ENCODE measurements around the gene TENM4. TPM values are rescaled to one million over a fixed set of nuclear protein-coding genes. Genes with fewer than 3 reads are reported as not detected.

TENM4 gene
- total RNA-seq, 4 donors from 2014 or later: 31.4 to 44.5 (median 38.0) TPM

DNA sequence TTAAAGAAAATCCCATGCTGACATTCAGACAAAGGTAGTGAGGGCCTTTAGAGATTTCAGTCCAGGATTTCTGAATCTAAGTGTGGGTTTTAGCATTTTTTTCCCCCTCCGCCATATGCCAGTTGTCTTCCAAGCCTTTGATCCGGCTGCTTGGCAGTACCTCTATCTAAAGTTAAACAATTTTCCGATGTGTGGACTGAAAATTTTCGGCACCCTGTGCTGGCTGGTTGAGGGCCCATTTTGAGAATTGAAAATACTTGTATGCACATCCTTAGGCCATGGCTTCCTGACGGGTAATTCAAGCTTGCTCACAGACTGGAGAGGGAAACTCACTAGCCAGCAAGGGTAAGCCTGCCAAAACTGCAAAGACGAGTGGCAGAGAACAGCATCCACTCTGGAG lies 734.3 kb downstream of the TENM4 start:
- no peak for DNase-seq (ENCODE audit: low spot score in 2 of 2)
- WGBS: 91% methylated on average over 6 of the region's 6 CpGs
- H3K4me1 ChIP-seq: no peaks in the 10 kb centered on the region
- no peaks in the 10 kb centered on the region for H3K36me3 ChIP-seq
- H3K9me3 ChIP-seq: no peaks in the 10 kb centered on the region
- H3K4me3 ChIP-seq: no peak overlapping the region
- H3K27ac ChIP-seq: no peak overlapping the region
- no peak for TF ChIP-seq POLR2A (IDR thresholded peaks at IDR 0.05)
- TF ChIP-seq, protein P1, sequence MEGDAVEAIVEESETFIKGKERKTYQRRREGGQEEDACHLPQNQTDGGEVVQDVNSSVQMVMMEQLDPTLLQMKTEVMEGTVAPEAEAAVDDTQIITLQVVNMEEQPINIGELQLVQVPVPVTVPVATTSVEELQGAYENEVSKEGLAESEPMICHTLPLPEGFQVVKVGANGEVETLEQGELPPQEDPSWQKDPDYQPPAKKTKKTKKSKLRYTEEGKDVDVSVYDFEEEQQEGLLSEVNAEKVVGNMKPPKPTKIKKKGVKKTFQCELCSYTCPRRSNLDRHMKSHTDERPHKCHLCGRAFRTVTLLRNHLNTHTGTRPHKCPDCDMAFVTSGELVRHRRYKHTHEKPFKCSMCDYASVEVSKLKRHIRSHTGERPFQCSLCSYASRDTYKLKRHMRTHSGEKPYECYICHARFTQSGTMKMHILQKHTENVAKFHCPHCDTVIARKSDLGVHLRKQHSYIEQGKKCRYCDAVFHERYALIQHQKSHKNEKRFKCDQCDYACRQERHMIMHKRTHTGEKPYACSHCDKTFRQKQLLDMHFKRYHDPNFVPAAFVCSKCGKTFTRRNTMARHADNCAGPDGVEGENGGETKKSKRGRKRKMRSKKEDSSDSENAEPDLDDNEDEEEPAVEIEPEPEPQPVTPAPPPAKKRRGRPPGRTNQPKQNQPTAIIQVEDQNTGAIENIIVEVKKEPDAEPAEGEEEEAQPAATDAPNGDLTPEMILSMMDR (IDR thresholded peaks at IDR 0.05): no peak
- no peaks in the 10 kb centered on the region for H3K27me3 ChIP-seq

DNA sequence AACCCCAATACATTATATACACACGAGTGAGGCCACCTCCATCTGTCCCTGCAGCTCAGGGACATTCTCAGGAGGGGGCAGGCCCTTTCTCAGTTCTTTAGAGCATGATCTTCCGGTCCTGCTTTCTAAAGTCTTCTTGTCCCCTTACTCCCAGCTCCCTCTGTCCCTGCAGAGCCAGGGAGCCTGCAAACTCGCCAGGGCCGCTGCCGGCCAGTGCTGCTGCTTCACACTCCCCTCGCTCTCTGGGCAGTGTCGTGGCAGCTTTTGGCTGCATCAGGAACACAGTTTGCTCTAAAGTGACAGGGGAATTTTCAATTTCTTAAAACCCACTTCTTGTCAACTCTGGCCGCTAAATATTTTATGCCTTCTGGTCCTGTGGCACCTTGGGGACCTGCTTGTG lies 736.0 kb downstream of the TENM4 start:
- Histone ChIP-seq H3K4me1 (no peaks in the 10 kb centered on the region), H3K27ac (no peak overlapping the region), H3K27me3 (no peaks in the 10 kb centered on the region), H3K9me3 (no peaks in the 10 kb centered on the region), H3K36me3 (no peaks in the 10 kb centered on the region), H3K4me3 (no peak overlapping the region)
- TF ChIP-seq POLR2A (IDR thresholded peaks at IDR 0.05): no peak
- TF ChIP-seq POLR2AphosphoS5 (IDR thresholded peaks at IDR 0.05): no peak
- no peak for TF ChIP-seq EP300 (IDR thresholded peaks at IDR 0.05)
- TF ChIP-seq, protein P1 (IDR thresholded peaks at IDR 0.05): no peak
- 93% methylated on average over 8 of the region's 8 CpGs for WGBS
- DNase-seq (ENCODE audit: low spot score in 2 of 2): no peak

GRCh38 chr11:78699609-78700135 lies 741.2 kb downstream of the TENM4 start:
- no peaks in the 10 kb centered on the region for H3K4me1 ChIP-seq
- H3K27ac ChIP-seq: no peak overlapping the region
- no peaks in the 10 kb centered on the region for H3K9me3 ChIP-seq
- no peaks in the 10 kb centered on the region for H3K36me3 ChIP-seq
- no peak overlapping the region for H3K4me3 ChIP-seq
- WGBS: 89% methylated on average over 7 of the region's 7 CpGs
- peaks cover 3% of the 10 kb centered on the region for H3K27me3 ChIP-seq
- TF ChIP-seq POLR2A (IDR thresholded peaks at IDR 0.05) (no peak), POLR2AphosphoS5 (IDR thresholded peaks at IDR 0.05) (no peak), EP300 (IDR thresholded peaks at IDR 0.05) (no peak)
- TF ChIP-seq, protein P1 (IDR thresholded peaks at IDR 0.05): no peak
- no peak for DNase-seq (ENCODE audit: low spot score in 2 of 2)

GRCh38 chr11:78698612-78699011 lies 742.2 kb downstream of the TENM4 start:
- WGBS: 79% methylated on average over 3 of the region's 3 CpGs
- Histone ChIP-seq H3K27me3 (peaks cover 3% of the 10 kb centered on the region), H3K27ac (no peak overlapping the region), H3K4me3 (no peak overlapping the region), H3K36me3 (no peaks in the 10 kb centered on the region), H3K4me1 (no peaks in the 10 kb centered on the region), H3K9me3 (no peaks in the 10 kb centered on the region)
- TF ChIP-seq, protein P1 (IDR thresholded peaks at IDR 0.05): no peak
- no peak for TF ChIP-seq POLR2AphosphoS5 (IDR thresholded peaks at IDR 0.05)
- TF ChIP-seq POLR2A (IDR thresholded peaks at IDR 0.05): no peak
- TF ChIP-seq EP300 (IDR thresholded peaks at IDR 0.05): no peak
- no peak for DNase-seq (ENCODE audit: low spot score in 2 of 2)

DNA sequence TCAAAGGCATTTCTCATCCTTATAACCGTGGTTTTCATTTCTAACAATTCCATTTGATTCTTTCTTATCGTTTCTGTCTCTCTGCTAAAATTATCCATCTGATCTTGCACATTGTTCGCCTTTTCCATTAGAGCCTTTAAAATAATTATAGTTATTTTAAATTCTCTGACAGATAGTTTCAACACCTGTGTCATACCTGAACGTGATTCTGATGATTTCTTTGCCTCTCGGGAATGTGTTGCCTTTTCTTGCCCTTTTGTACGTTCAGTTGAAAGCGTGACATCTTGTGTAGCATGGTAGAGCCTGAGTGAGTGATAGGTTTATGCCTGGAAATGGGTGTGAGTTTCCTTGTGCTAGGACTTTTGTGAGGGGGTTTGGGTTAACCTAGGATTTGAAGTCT lies 744.7 kb downstream of the TENM4 start:
- H3K4me1 ChIP-seq: no peaks in the 10 kb centered on the region
- DNase-seq (ENCODE audit: low spot score in 2 of 2): no peak
- no peak overlapping the region for H3K4me3 ChIP-seq
- H3K27me3 ChIP-seq: peaks cover 3% of the 10 kb centered on the region
- H3K27ac ChIP-seq: no peak overlapping the region
- WGBS: 86% methylated on average over 7 of the region's 7 CpGs
- no peak for TF ChIP-seq EP300 (IDR thresholded peaks at IDR 0.05)
- no peak for TF ChIP-seq POLR2AphosphoS5 (IDR thresholded peaks at IDR 0.05)
- no peaks in the 10 kb centered on the region for H3K36me3 ChIP-seq
- H3K9me3 ChIP-seq: no peaks in the 10 kb centered on the region

- TF ChIP-seq EP300 (IDR thresholded peaks at IDR 0.05) (no peak), POLR2AphosphoS5 (IDR thresholded peaks at IDR 0.05) (no peak), POLR2A (IDR thresholded peaks at IDR 0.05) (no peak)
- TF ChIP-seq, protein P1 (IDR thresholded peaks at IDR 0.05): no peak
- H3K27me3 ChIP-seq: peaks cover 3% of the 10 kb centered on the region
- no peak overlapping the region for H3K4me3 ChIP-seq
- H3K4me1 ChIP-seq: no peaks in the 10 kb centered on the region
- 87% methylated on average over 4 of the region's 4 CpGs for WGBS
- H3K9me3 ChIP-seq: no peaks in the 10 kb centered on the region
- no peak for DNase-seq (ENCODE audit: low spot score in 2 of 2)
- H3K36me3 ChIP-seq: no peaks in the 10 kb centered on the region
- no peak overlapping the region for H3K27ac ChIP-seq
These were observed 746.7 kb downstream of the TENM4 start for GRCh38 chr11:78694152-78694551.
